HG03520 (cell line): Measurements from ENCODE around the gene FNIP2.
"Not testable (repeated sequence)": the region's sequence is repeated elsewhere in the genome, so short reads cannot be mapped to it uniquely, and the experiment has no call there.

ENCODE experiments used
- ATAC-seq: cut with Tn5 transposase; IDR thresholded peaks from one replicate; pipeline ENCODE4 v1.9.1; 2021; ENCODE audit warnings: mild to moderate bottlenecking, moderate library complexity; ENCODE audit not compliant: unreplicated experiment

The FNIP2 gene

DNA sequence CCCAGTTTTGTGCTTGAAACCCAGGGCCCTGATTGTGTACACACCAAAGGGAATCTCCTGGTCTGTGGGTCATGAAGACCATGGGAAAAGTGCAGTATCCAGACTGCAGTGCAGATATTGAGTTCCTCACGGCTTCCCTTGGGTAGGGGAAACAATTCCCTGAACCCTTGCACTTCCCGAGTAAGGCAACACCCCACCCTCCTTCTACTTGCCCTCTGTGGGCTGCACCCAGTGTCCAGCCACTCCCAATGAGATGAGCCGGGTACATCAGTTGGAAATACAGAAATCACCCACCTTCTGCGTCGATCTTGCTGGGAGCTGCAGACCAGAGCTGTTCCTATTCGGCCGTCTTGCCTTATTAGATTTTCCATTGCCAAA is 134.2 kb downstream of the FNIP2 start:
- ATAC-seq, result no peak

DNA sequence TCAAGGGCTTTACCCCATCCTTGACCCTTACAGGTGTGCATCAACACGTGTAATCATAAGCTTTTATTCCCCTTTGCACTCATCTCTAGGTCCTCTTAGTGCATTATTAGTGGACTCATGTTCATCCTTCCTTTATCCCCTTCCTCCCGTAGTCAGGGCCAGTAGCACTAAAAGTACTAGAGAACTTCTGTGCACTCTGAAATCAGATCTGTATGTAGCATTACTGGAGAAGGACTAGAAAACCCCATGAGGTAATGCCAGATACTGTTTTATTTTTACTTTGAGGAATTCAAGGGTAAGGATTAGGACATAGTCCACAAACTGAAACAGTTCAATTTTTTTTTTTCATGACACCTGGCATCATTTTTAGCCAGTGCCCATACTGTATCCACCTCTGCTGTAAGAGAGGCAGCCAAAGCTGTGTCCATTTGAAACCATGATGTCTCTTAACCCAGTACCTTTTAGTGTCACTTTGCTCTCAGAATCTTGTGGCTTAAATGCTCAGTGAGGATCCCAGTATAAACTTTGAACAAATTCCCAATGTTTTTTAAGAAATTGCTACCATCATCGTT is 134.7 kb downstream of the FNIP2 start:
- no peak for ATAC-seq

DNA sequence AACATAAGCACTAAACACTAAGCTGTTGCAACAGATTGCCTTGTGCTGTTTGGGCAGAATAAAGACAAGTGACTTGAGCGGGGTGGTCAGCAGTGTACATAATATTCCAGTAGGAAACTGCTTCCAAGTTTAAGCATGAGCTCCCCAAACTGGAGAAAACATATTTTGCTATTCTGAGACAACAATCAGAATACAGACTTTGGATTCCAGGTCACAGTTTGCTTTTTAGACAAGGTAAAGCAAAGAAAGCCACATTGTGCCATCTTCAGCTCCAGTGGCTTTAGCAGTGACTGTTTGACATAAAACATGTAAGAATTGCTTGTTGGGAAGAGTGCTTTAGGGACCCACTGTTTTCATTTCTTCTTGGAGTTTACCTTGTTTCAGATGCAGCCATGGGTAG is 136.0 kb downstream of the FNIP2 start:
- no peak for ATAC-seq

DNA sequence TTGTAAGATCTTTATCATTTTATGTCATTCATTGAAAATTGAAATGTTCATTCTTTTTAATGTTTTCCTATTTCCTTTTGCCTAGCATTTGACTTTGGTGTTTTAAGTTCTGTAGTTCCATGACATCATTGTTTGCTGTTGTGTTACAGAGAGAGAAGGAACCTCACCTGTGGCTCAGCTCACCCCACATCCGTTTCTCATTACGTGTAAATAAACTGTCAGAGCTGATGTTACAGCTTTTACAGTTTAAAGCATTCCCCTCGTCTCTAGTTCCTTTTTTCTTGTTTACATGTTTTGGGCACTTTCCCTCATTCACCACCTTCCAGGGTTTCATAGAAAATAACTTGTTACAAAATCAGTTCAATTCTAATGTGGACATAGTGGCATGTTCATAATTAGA is 137.2 kb downstream of the FNIP2 start:
- no peak for ATAC-seq

DNA sequence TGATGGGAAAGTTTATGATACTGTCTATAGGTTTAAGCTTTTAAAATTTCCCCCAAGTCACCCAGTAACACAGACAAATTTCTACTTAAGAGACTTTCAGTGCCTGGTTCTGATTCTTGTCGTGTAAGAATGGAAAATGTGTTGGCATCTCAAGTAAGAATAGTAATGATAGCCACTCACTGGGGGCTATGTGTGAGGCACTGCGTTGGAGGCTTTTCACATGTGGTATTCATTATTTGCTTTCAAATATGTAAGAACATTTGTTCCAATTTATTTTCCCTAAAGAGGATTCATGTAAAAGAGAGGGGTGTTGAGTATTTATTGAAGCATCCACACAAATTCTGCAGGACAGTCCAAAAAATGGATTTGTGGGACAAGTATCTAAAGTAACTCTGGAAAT is 143.6 kb downstream of the FNIP2 start:
- no peak for ATAC-seq

DNA sequence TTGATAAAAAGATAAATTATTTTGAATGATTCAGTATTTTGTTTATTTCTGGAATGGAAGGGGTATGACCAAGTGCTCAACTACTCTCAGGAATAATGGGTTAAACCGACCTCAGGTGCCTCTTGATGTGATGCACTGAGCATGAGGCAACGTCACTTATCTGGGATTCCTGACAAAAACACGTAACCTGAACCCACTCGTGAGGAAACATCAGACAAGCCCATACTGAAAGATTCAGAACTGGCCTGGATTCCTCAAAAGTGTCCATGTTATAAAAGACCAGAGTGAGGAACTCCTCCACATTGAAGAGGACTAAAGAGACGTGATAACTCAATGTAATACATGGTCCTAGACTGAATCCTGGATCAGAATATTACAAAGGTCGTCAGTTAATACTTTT is 144.0 kb downstream of the FNIP2 start:
- no peak for ATAC-seq

DNA sequence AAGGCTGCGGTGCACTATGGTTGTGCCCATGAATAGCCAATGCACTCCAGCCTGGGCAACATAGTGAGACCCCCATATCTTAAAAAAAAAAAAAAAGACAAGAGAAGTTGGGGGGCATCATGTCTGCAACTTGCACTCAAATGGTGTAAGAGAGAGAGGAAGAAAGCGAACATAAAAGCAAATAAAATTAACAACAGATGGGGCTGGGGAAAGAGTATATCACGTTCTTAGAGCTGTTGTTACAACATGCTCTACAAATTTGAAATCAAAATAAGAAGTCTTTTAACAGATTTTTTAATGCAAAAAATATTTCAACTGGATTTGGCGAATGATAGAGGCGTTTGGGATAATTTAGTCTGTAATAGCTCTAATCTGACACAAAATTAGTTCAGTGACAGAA is 144.9 kb downstream of the FNIP2 start:
- ATAC-seq, result no peak

DNA sequence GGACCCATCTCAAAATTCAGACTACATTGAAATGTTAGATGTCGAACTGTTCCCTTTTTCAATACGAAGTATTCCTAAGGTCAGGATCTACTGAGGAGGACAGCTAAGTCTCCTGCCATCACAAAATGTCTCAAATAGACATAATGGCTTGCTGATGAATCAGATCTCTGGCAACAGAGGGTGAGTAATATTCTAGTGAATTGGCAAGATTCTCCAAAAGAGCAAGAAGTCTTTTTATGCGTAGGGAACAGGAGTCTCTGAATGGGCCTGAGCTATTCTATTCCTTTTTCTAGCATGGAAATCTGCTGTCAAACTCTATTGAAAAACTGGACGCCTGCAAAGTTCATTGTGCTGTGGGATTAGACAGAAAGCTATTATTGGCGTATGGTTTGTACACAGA is 145.4 kb downstream of the FNIP2 start:
- no peak for ATAC-seq

DNA sequence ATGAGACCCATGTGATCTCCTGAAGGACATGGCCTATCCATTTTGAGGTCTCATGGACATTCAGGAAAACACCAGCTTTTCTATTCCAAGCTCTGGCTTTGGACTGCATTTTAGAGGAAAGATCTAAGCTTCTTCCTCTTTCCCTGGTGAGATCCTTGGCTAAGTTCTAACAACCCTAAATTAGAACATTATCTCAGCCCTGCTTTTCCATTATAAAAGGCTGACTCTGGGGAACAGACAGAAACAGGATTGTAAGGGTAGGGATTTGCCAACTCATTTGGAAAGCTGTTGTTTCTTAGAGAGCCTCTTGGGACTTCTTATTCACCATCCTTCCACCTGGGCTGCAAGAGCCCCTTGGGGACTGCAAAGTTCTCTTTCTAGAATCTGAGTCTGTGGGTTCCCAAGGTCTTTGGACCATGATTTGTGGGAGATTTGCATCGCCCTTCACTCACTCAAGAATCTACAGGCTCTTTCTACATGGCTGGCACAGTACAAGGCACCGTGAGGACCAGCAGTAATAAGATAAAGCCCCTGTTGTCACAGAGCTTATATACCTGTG is 146.9 kb downstream of the FNIP2 start:
- no peak for ATAC-seq

DNA sequence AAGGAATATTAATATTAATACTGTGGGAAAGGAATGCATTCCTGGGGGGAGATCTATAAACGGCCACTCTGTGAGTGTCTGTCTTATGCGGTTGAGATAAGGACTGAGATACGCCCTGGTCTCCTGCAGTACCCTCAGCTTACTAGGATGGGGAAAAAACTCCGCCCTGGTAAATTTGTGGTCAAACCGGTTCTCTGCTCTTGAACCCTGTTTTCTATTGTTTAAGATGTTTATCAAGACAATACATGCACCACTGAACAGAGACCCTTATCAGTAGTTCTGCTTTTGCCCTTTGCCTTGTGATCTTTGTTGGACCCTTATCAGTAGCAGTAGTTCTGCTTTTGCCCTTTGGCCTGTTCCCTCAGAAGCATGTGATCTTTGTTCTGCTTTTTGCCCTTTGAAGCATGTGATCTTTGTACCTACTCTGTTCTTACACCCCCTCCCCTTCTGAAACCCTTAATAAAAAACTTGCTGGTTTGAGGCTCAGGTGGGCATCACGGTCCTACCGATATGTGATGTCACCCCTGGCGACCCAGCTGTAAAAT is 151.7 kb downstream of the FNIP2 start:
- ATAC-seq, result not testable (repeated sequence)

DNA sequence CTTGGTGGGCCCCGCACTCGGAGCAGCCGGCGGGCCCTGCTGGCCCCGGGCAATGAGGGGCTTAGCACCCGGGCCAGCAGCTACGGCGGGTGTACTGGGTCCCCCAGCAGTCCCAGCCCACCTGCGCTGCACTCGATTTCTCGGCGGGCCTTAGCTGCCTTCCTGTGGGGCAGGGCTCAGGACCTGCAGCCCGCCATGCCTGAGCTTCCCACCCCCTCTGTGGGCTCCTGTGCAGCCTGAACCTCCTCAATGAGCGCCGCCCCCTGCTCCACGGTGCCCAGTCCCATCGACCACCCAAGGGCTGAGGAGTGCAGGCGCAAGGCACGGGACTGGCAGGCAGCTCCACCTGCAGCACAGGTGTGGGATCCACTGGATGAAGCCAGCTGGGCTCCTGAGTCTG is 158.9 kb downstream of the FNIP2 start:
- not testable (repeated sequence) for ATAC-seq

DNA sequence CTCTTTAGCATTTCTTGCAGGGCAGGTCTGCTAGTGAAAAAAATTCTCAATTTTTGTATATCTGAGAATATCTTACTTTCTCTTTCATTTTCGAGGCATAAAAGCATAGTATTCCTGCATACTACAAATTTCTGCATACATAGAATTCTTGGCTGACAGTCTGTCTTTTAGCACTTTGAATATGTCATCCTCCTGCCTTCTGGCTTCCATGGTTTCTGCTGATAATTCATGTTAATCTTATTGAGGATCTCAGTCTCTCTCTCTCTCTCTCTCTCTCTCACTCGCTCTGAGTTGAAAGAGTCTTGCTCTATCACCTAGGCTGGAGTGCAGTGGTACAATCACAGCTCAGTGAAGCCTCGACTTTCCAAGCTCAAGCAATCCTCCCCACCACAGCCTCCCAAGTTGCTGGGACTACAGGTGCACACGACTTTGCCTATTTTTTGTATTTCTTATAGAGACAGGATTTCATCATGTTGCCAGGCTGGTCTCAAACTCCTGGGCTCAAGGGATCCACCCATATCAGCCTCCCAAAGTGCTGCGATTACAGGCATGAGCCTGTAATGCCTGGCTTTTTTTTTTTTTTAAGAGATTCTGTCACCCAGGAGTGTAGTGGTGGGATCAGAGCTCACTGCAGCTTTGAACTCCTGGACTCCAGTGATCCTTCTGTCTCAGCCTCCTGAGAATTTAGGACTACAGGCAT is 161.3 kb downstream of the FNIP2 start:
- ATAC-seq, result no peak

DNA sequence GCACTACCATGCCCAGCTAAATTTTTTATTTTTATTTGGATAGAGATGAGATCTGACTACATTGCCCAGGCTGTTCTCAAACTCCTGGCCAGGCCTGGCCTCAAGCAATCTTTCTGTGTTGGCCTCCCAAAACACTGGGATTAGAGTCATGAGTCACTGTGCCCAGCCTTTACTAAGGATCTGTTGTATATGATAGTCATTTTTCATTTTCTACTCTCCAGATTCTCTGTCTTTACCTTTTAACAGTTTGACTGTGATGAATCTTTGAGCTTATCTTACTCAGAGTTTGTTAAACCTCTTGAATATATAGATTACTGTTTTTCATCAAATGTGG is 161.8 kb downstream of the FNIP2 start:
- ATAC-seq, result no peak

DNA sequence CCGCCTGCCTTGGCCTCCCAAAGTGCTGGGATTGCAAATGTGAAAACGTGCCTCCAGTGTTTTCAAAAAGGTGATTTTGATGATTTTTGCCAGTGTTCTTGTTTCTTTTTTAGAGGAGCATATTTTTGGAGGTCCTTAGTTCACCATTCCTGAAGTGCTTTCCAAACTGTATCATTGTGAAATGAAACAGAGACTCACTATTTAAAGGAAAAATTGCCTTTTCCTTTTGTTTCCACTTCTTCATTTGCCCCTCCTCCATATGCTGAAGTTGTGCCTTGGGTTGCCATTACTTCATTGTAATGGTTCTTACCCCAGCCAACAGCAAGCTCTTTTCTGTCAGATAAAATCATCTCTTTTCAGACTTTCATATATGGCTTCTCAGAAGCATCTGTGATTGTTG is 164.4 kb downstream of the FNIP2 start:
- no peak for ATAC-seq

DNA sequence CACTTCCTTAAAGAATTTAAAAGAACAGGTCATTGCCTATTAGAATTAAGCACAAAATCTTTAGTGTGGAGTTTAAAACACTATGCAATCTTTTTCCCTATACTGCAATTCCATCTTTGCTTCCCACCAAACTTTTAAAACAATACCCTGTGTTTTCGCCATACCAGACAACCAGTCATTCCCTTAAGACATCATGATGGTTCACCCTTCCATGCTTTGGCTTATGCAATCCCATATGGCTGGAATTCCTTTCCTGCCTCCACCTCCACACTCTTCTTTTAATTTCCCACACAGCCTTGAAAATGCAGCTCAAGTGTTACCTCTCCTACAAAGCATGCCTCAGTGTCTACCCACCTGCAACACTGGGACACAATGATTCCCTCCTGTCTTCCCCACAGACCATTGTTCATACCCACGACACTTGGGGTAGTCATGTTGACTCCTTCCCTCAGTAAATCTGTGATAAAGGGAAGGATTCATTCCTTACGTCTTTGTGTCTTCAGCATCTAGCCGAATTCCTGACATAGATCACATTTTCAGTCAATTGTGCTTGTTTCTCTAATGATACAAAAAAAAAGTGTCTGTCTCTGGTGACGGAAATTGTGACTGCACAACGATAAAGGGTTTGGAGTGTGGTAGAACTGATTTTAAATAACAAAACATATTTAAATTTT is 166.3 kb downstream of the FNIP2 start:
- ATAC-seq, result no peak

DNA sequence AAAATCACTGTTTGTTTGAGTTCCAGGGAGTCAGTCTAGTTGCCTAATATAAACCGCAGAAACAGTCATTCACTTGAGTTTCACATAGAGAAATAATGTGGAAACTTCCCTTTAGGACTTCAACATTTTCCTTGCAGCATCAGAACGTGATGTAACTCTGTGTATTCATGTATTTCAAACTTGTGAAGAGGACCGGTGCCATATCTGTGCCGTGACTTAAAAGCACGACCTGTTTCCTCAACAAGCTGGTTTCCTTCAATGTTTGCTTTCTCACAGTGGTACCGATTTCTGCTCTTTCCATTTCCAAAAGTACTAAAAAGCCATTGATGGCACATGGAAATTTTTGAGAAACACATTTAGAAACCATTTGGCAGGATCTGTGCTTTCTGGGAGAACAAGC is 167.4 kb downstream of the FNIP2 start:
- no peak for ATAC-seq

DNA sequence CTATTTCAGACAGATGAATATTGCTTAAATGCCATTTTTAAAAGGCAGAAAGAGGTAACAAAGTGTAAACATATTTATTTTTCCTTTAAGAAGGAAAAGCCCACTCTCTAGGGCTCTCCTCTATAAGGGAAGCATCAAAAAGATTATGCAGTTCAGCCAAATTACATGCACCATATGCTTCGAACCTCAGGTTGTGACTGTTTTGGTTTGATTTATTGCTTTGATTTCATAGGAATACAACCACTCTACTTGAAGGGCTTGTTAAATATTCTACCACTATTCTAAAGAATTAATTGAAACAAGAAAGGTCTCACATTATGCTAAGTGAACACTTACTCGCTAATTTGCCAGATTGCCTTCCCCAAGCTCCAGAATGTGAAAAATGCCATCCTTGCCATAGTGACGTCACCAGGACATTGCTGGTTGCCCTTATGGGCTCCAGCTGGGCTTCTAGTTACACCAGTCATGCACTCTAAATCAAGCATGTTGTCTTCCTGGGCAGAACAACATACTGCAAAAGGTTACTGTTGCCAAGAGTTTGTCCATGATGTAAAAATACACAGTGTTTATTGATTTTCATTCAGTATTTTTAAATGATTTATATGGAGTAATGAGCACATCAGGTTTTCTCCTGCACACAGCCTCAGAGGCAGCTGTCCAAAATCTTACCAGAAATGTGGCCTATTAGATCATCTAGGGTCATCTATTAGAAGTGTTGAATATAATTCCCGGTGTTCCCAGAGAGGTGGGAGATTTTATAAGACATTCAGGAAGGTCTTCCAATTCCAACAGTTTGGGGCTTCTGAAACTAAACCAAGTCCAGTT is 169.6 kb downstream of the FNIP2 start:
- ATAC-seq, result no peak

DNA sequence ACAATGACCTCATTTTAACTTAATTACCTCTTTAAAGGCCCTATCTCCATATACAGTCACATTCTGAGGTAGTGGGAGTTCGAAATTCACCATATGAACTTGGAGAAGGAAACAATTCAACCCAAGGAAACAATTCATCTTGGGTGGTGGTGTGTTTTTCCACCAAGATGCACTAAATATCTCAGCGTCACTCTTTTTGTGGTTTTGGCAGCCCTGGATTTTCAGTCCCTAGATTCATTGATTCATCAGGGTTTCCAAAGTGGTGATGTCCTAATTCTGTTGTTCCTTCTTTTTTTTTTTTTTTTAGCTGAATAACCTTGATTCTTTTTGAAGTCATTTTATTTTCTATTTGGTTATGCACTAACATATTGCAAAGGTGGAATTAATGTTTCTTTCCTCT is 171.4 kb downstream of the FNIP2 start:
- no peak for ATAC-seq

DNA sequence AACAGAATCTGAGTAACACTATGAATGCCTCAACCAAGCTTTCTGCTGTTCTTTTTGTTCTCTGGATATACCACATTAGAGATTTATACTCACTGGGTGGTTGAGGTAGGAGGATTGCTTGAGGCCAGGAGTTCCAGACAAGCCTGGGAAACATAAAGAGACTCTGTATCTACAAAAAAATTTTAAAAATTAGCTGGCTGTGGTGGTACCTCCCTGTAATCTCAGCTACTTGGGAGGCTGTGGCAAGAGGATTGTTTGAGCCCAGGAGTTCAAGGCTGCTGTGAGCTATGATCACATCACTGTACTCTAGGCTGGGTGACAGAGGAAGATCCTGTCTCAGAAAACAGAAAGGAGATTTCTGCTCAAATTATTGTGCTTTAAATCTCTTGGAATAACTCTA is 172.5 kb downstream of the FNIP2 start:
- ATAC-seq, result no peak

DNA sequence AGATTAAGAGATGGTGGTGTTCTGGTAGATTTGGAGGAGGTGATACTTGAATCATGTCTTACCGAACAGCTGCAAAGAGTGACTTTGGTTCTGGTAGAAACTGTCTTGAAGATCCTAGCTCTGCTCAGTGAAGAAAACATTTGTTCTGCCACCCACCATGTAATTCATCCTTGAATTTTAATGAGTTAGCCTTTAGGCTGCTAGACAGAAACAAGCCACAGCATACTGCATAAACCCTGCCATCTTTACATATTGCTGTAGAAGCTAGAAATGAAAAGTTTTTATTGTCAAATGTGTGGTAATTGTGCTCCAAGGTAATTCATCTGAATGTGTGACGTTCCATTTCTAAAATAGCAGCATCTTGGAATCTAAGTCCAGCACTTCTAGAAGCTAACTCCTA is 173.1 kb downstream of the FNIP2 start:
- ATAC-seq, result no peak

DNA sequence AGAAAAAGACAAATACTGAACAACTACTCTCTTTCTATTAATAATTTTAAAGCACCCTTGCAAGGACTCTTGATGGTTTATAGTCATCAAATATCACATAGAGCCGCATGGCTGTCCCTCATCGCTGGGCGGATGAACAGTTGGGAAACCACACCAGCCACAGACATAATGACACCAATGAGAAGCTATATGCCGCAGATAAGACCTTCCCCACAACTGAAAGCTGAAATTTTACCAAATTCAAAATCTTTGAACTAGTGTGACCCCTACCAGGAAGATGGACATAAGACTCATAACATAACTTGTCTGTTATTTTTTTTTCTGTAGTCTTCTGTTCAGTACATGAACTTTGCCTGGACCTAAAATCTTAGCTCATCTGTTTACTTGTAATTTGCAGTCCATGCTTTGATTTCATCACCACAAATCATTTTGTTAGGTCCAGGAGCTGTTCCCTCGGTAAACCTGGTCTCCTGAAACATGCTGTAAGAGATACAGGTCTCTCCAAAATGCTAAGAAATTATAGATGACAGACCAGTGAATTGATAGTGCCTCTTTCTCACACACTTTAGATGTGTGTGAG is 176.8 kb downstream of the FNIP2 start:
- no peak for ATAC-seq
